ENCODE results near the gene JAKMIP1.

- no peak for TF ChIP-seq EZH2 (IDR thresholded peaks at IDR 0.05; ENCODE audit: insufficient read depth, poor library complexity, severe bottlenecking)
- TF ChIP-seq EZH2phosphoT487 (IDR thresholded peaks at IDR 0.05; ENCODE audit: insufficient read depth, low read depth) = no peak
Observed at GRCh38 chr4:6148506-6149205, 51.7 kb downstream of the JAKMIP1 start.

Measured in GM23248 (cell line).